Sigmoid colon (tissue), 4 donors: Measurements from ENCODE around the gene RELN.

ENCODE experiments used
- EP300 ChIP-seq, 4 donors: sonication (generic); formaldehyde crosslinking; IDR thresholded peaks; one replicate each; pipeline ENCODE4 v1.6.1; 2017; ENCODE audit warnings: antibody characterized with exemption in 4 of 4
- POLR2A ChIP-seq, 2 donors: fragments of 450-650 bp; IDR thresholded peaks; one replicate each; pipeline ENCODE4 v1.6.1; 2016; ENCODE audit warnings: antibody characterized with exemption in 2 of 2, mild to moderate bottlenecking in 2 of 2, moderate library complexity in 2 of 2
- POLR2AphosphoS5 ChIP-seq, 4 donors: sonication (generic); formaldehyde crosslinking; IDR thresholded peaks; one replicate each; pipeline ENCODE4 v1.6.1; 2017; ENCODE audit warnings: antibody characterized with exemption in 4 of 4
- TF ChIP-seq, protein P1 (sequence below), 4 experiments: fragments of 450-650 bp in 3 of 4; fragments of 200-600 bp in 1 of 4; IDR thresholded peaks; one replicate each; pipeline ENCODE4 v1.5.1; 2016 to 2019; ENCODE audit warnings: antibody characterized with exemption in 4 of 4, mild to moderate bottlenecking in 3 of 4, moderate library complexity in 2 of 4

DNA sequence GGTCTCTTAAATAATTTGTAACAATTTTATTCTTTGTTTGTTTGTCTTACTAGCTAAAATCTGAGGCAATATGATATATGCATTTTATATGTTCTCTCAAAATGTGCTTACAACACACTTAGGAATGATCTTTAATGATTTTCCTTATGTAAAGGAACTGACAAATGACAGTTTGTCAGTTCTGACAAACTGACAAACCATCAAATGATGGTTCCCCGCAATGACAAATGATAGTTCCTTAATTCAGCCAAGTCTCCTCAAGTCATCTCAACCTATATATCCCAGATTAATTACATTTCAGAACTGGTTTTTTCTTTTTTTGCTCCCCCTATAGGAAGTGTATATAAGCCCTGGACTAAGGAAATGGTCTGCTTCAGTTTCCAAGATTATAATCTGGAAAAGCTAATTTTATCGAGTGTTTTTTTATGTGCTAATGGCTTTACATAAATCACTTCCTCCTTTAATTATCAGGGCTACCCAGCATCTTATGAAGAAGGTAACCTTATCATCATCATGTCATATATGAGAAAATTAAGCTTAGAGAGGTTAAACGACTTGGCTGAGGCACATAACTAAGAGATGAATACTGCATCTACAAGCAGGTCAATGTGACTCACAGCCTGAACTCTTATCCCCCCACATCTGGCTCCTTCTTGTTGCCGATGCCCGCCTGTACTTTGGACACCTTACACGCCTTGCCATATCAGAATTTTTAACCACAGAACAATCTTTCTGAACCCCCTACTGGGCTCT, 75.1 kb downstream of the RELN start:
- TF ChIP-seq, protein P1, sequence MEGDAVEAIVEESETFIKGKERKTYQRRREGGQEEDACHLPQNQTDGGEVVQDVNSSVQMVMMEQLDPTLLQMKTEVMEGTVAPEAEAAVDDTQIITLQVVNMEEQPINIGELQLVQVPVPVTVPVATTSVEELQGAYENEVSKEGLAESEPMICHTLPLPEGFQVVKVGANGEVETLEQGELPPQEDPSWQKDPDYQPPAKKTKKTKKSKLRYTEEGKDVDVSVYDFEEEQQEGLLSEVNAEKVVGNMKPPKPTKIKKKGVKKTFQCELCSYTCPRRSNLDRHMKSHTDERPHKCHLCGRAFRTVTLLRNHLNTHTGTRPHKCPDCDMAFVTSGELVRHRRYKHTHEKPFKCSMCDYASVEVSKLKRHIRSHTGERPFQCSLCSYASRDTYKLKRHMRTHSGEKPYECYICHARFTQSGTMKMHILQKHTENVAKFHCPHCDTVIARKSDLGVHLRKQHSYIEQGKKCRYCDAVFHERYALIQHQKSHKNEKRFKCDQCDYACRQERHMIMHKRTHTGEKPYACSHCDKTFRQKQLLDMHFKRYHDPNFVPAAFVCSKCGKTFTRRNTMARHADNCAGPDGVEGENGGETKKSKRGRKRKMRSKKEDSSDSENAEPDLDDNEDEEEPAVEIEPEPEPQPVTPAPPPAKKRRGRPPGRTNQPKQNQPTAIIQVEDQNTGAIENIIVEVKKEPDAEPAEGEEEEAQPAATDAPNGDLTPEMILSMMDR (IDR thresholded peaks at IDR 0.05): no peak
- no peak for TF ChIP-seq POLR2A (IDR thresholded peaks at IDR 0.05)
- no peak for TF ChIP-seq POLR2AphosphoS5 (IDR thresholded peaks at IDR 0.05)
- TF ChIP-seq EP300 (IDR thresholded peaks at IDR 0.05): no peak
